H9 (cell line): Measurements from ENCODE around the gene MRPL9. TPM values are rescaled to one million over a fixed set of nuclear protein-coding genes. Genes with fewer than 3 reads are reported as not detected.

Source experiments
- DNase-seq: peaks from one replicate; pipeline ENCODE4 v3.0.0-alpha.2; 2017
- H2AFZ ChIP-seq: one replicate; pipeline ENCODE4 v1.6.1; 2013; ENCODE audit warnings: mild to moderate bottlenecking, low read length, control low read depth, moderate library complexity
- H2AK5ac ChIP-seq: 2 replicates; pipeline ENCODE4 v1.6.1; 2013; ENCODE audit warnings: low read length, control low read depth, mixed read lengths; ENCODE audit not compliant: insufficient read length
- H2BK120ac ChIP-seq: one replicate; pipeline ENCODE4 v1.6.1; 2013; ENCODE audit warnings: low read depth, mild to moderate bottlenecking, low read length, control low read depth, inconsistent platforms; ENCODE audit not compliant: poor library complexity, severe bottlenecking
- H2BK12ac ChIP-seq: 2 replicates; pipeline ENCODE4 v1.6.1; 2013; ENCODE audit warnings: low read length, control low read depth, mixed read lengths, low read depth; ENCODE audit not compliant: insufficient read length
- H2BK15ac ChIP-seq: 2 replicates; pipeline ENCODE4 v1.6.1; 2013; ENCODE audit warnings: low read depth, low read length, control low read depth
- H2BK20ac ChIP-seq: one replicate; pipeline ENCODE4 v1.6.1; 2013; ENCODE audit warnings: low read depth, mild to moderate bottlenecking, low read length, control low read depth, inconsistent platforms; ENCODE audit not compliant: poor library complexity, severe bottlenecking
- H2BK5ac ChIP-seq: 2 replicates; pipeline ENCODE4 v1.6.1; 2013; ENCODE audit warnings: low read length, control low read depth, mixed read lengths; ENCODE audit not compliant: insufficient read length
- H3K14ac ChIP-seq: 2 replicates; pipeline ENCODE4 v1.6.1; 2013; ENCODE audit warnings: low read length, control low read depth; ENCODE audit not compliant: insufficient read depth
- H3K18ac ChIP-seq: 2 replicates; pipeline ENCODE4 v1.6.1; 2013; ENCODE audit warnings: low read depth, mild to moderate bottlenecking, mixed read lengths, low read length, control low read depth; ENCODE audit not compliant: insufficient read length
- H3K23ac ChIP-seq: 2 replicates; pipeline ENCODE4 v1.6.1; 2013; ENCODE audit warnings: low read length, control low read depth, mixed read lengths, low read depth; ENCODE audit not compliant: insufficient read length
- H3K23me2 ChIP-seq: 2 replicates; pipeline ENCODE4 v1.6.1; 2013; ENCODE audit warnings: low read depth, mild to moderate bottlenecking, mixed read lengths, low read length, control low read depth; ENCODE audit not compliant: insufficient read length, poor library complexity, severe bottlenecking
- H3K27ac ChIP-seq: 2 replicates; pipeline ENCODE4 v1.5.1; 2013; ENCODE audit warnings: low read length, control low read depth, mixed read lengths, low read depth; ENCODE audit not compliant: insufficient read length
- H3K27me3 ChIP-seq: 2 replicates; pipeline ENCODE4 v1.6.1; 2013; ENCODE audit warnings: low read length, control low read depth, inconsistent platforms; ENCODE audit not compliant: insufficient read depth
- H3K4ac ChIP-seq: 2 replicates; pipeline ENCODE4 v1.6.1; 2013; ENCODE audit warnings: low read depth, mild to moderate bottlenecking, control low read depth, inconsistent platforms, low read length, moderate library complexity
- H3K4me1 ChIP-seq: 2 replicates; pipeline ENCODE4 v1.6.1; 2013; ENCODE audit warnings: low read length, control low read depth, inconsistent platforms; ENCODE audit not compliant: insufficient read depth
- H3K4me2 ChIP-seq: 2 replicates; pipeline ENCODE4 v1.6.1; 2013; ENCODE audit warnings: low read length, control low read depth, mixed read lengths; ENCODE audit not compliant: insufficient read length, insufficient read depth
- H3K56ac ChIP-seq: 2 replicates; pipeline ENCODE4 v1.6.1; 2013; ENCODE audit warnings: low read depth, mild to moderate bottlenecking, mixed read lengths, low read length, control low read depth; ENCODE audit not compliant: insufficient read length
- H3K79me1 ChIP-seq: 2 replicates; pipeline ENCODE4 v1.6.1; 2013; ENCODE audit warnings: low read depth, mild to moderate bottlenecking, moderate library complexity, low read length, control low read depth, inconsistent platforms; ENCODE audit not compliant: insufficient read depth, poor library complexity, severe bottlenecking
- H3K79me2 ChIP-seq: 2 replicates; pipeline ENCODE4 v1.6.1; 2013; ENCODE audit warnings: low read length, control low read depth, inconsistent platforms; ENCODE audit not compliant: insufficient read depth
- H3K9ac ChIP-seq: 2 replicates; pipeline ENCODE4 v1.6.1; 2013; ENCODE audit warnings: low read length, control low read depth, mixed read lengths; ENCODE audit not compliant: insufficient read length; ENCODE audit errors: extremely low read depth
- H3K9me3 ChIP-seq: one replicate; pipeline ENCODE4 v1.6.1; 2013; ENCODE audit warnings: low read depth, low read length, inconsistent platforms; ENCODE audit not compliant: control insufficient read depth
- H3T11ph ChIP-seq: one replicate; pipeline ENCODE4 v1.6.1; 2013; ENCODE audit warnings: mild to moderate bottlenecking, low read length, control low read depth, inconsistent platforms
- H4K20me1 ChIP-seq: one replicate; pipeline ENCODE4 v1.6.1; 2013; ENCODE audit not compliant: control insufficient read depth, insufficient read length, insufficient read depth
- H4K5ac ChIP-seq: 2 replicates; pipeline ENCODE4 v1.6.1; 2013; ENCODE audit warnings: low read depth, mild to moderate bottlenecking, mixed read lengths, low read length, control low read depth; ENCODE audit not compliant: insufficient read length
- H4K8ac ChIP-seq: replicated peaks from 2 replicates; pipeline ENCODE4 v1.6.1; 2013; ENCODE audit warnings: low read length, control low read depth, mixed read lengths, low read depth; ENCODE audit not compliant: insufficient read length
- H4K91ac ChIP-seq: 2 replicates; pipeline ENCODE4 v1.6.1; 2013; ENCODE audit warnings: low read depth, mild to moderate bottlenecking, moderate library complexity, mixed read lengths, low read length, control low read depth; ENCODE audit not compliant: insufficient read length
- H3K27ac Mint-ChIP-seq, 3 experiments: 2 replicates in 2 of 3; 3 replicates in 1 of 3; pipeline ENCODE4 v1.8.0; 2020 to 2021; ENCODE audit warnings: mixed read lengths in 3 of 3, mild to moderate bottlenecking in 1 of 3, moderate library complexity in 1 of 3
- H3K27me3 Mint-ChIP-seq: 2 replicates; pipeline ENCODE4 v1.8.0; 2021; ENCODE audit warnings: low read depth, mild to moderate bottlenecking, moderate library complexity, mixed read lengths
- H3K36me3 Mint-ChIP-seq, 3 experiments: 2 replicates in 2 of 3; 3 replicates in 1 of 3; pipeline ENCODE4 v1.8.0; 2020 to 2021; ENCODE audit warnings: low read depth in 3 of 3, mixed read lengths in 3 of 3; ENCODE audit not compliant: insufficient read depth in 1 of 3
- H3K4me1 Mint-ChIP-seq, 2 experiments: 2 replicates each; pipeline ENCODE4 v1.8.0; 2020; ENCODE audit warnings: mixed read lengths in 2 of 2
- H3K4me3 Mint-ChIP-seq, 2 experiments: 2 replicates in 1 of 2; 3 replicates in 1 of 2; pipeline ENCODE4 v1.8.0; 2020 to 2021; ENCODE audit warnings: mild to moderate bottlenecking in 2 of 2, mixed read lengths in 2 of 2, moderate library complexity in 1 of 2
- H3K9me3 Mint-ChIP-seq, 2 experiments: 2 replicates in 1 of 2; 3 replicates in 1 of 2; pipeline ENCODE4 v1.8.0; 2020; ENCODE audit warnings: mild to moderate bottlenecking in 2 of 2, mixed read lengths in 2 of 2, moderate library complexity in 1 of 2
- CTCF ChIP-seq: fragments of 200-600 bp; sonication (generic); conservative IDR thresholded peaks from 3 replicates; pipeline ENCODE4 v1.8.0; 2021; ENCODE audit warnings: antibody characterized with exemption, mild to moderate bottlenecking
- WGBS: extraction: QIAGEN DNeasy Blood & Tissue Kit; methylation state at CpG from one replicate; pipeline ENCODE4 v1.1.7; 2013; ENCODE audit warnings: missing lambda C conversion rate, low lambda C conversion rate, mixed read lengths; ENCODE audit not compliant: insufficient read length; ENCODE audit errors: extremely low coverage; 5-methylcytosine and 5-hydroxymethylcytosine counted together
- total RNA-seq: library from RNA; stranded (reverse); gene quantifications from 2 replicates; pipeline ENCODE4 v1.2.1, GENCODE V29; 2021

Gene MRPL9
- total RNA-seq, 1 experiment from 2014 or later = 102 TPM

DNA sequence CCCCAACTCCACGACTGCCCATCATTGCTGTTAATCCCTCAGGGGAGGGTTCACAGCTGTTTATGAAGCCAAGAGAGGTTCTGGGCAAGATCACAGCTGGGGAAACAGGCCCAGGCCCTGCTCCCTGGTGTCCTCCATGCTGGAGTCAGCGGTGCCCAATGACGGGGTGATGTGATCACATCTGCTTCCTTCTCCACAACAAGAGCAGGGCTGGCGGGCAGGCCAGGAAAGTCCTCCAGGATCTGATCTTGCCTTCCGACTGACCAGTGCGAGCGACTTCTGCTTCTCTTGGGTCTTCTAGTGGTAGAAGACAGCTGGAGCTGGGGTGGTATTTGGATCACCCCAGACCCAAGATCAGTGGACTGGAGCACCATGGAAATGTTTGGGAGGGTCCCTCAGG, 42.9 kb upstream of the MRPL9 start:
- no peaks in the 10 kb centered on the region for H3K79me2 ChIP-seq
- no peaks in the 10 kb centered on the region; the same call in 1 of the 2 replicates for H3K4me1 ChIP-seq
- no peak overlapping the region for H3K23ac ChIP-seq
- no peak overlapping the region for H3K18ac ChIP-seq
- H4K8ac ChIP-seq = no peak overlapping the region
- no peaks in the 10 kb centered on the region for H4K20me1 ChIP-seq
- H3K4me3 Mint-ChIP-seq = no peak overlapping the region
- no peak overlapping the region for H2BK12ac ChIP-seq
- TF ChIP-seq CTCF = no peak
- peak overlapping the region in 1 of 3 experiments; percentile 95; a peak in 2 of 7 replicates for H3K27ac Mint-ChIP-seq
- H3K56ac ChIP-seq = no peak overlapping the region
- no CpG with 5 or more reads among the region's 7 CpGs for WGBS
- no peak overlapping the region for H2AK5ac ChIP-seq
- no peaks in the 10 kb centered on the region for H3K79me1 ChIP-seq
- no peaks in the 10 kb centered on the region for H3K23me2 ChIP-seq
- H2BK5ac ChIP-seq = no peak overlapping the region
- no peak overlapping the region for H3K4ac ChIP-seq
- DNase-seq = no peak
- H4K91ac ChIP-seq = no peak overlapping the region
- H3K4me2 ChIP-seq = no peak overlapping the region
- no peak overlapping the region for H3K14ac ChIP-seq
- H2BK15ac ChIP-seq = no peak overlapping the region
- H3K27me3 Mint-ChIP-seq = peaks cover 8% of the 10 kb centered on the region
- H3T11ph ChIP-seq = no peak overlapping the region
- no peak overlapping the region for H3K27ac ChIP-seq
- H3K9me3 ChIP-seq = no peaks in the 10 kb centered on the region
- H3K4me1 Mint-ChIP-seq = peaks cover 13 to 17% of the 10 kb centered on the region in 2 experiments
- no peak overlapping the region for H2BK120ac ChIP-seq
- no peaks in the 10 kb centered on the region for H3K9me3 Mint-ChIP-seq
- no peak overlapping the region for H2AFZ ChIP-seq
- H3K27me3 ChIP-seq = 0 out of 2 replicates have a peak, but pooled peaks cover 2% of the 10 kb centered on the region
- no peak overlapping the region for H2BK20ac ChIP-seq
- H4K5ac ChIP-seq = no peak overlapping the region
- no peak overlapping the region for H3K9ac ChIP-seq
- H3K36me3 Mint-ChIP-seq = no peaks in the 10 kb centered on the region
